BE2C (cell line): Measurements from ENCODE around the gene RAB14.

ENCODE experiments used
- DNase-seq: peaks from one replicate; pipeline ENCODE4 v3.0.0-alpha.2; 2020
- H3K27me3 ChIP-seq: fragments of 250-450 bp; sonication (Bioruptor Pico); 2 replicates; pipeline ENCODE4 v1.5.1; 2020; ENCODE audit warnings: mild to moderate bottlenecking
- H3K36me3 ChIP-seq: fragments of 250-450 bp; sonication (Bioruptor Pico); 2 replicates; pipeline ENCODE4 v1.5.1; 2020; ENCODE audit warnings: mild to moderate bottlenecking
- H3K4me1 ChIP-seq: fragments of 250-450 bp; sonication (Bioruptor Pico); 2 replicates; pipeline ENCODE4 v1.5.1; 2020
- H3K4me3 ChIP-seq: 2 replicates; pipeline ENCODE4 v1.5.1; 2011; ENCODE audit warnings: low read depth, low read length
- H3K9me3 ChIP-seq: fragments of 250-450 bp; sonication (Bioruptor Pico); 2 replicates; pipeline ENCODE4 v1.5.1; 2020
- CTCF ChIP-seq: IDR thresholded peaks from 2 replicates; pipeline ENCODE4 v1.5.1; 2012; ENCODE audit warnings: mild to moderate bottlenecking, low read depth, low read length

The RAB14 gene

GRCh38 chr9:121171236-121171635 lies 30.4 kb downstream of the RAB14 start:
- no peaks in the 10 kb centered on the region for H3K9me3 ChIP-seq
- DNase-seq: no peak
- no peaks in the 10 kb centered on the region for H3K27me3 ChIP-seq
- H3K36me3 ChIP-seq: peaks cover 69% of the 10 kb centered on the region
- no peaks in the 10 kb centered on the region for H3K4me1 ChIP-seq
- no peak overlapping the region for H3K4me3 ChIP-seq
- no peak for TF ChIP-seq CTCF

GRCh38 chr9:121169094-121169601 lies 32.5 kb downstream of the RAB14 start:
- no peaks in the 10 kb centered on the region for H3K4me1 ChIP-seq
- no peaks in the 10 kb centered on the region for H3K27me3 ChIP-seq
- peak; percentile 67 for TF ChIP-seq CTCF
- H3K36me3 ChIP-seq: peaks cover 59% of the 10 kb centered on the region
- peak; percentile 18 for DNase-seq
- no peak overlapping the region for H3K4me3 ChIP-seq
- no peaks in the 10 kb centered on the region for H3K9me3 ChIP-seq

GRCh38 chr9:121168052-121168451 lies 33.6 kb downstream of the RAB14 start:
- H3K4me3 ChIP-seq: no peak overlapping the region
- no peaks in the 10 kb centered on the region for H3K27me3 ChIP-seq
- H3K9me3 ChIP-seq: no peaks in the 10 kb centered on the region
- DNase-seq: no peak
- peaks cover 55% of the 10 kb centered on the region for H3K36me3 ChIP-seq
- H3K4me1 ChIP-seq: no peaks in the 10 kb centered on the region
- TF ChIP-seq CTCF: no peak

- no peaks in the 10 kb centered on the region for H3K27me3 ChIP-seq
- no peak for TF ChIP-seq CTCF
- DNase-seq: no peak
- H3K4me1 ChIP-seq: no peaks in the 10 kb centered on the region
- H3K4me3 ChIP-seq: no peak overlapping the region
- H3K36me3 ChIP-seq: peaks cover 50% of the 10 kb centered on the region
- H3K9me3 ChIP-seq: no peaks in the 10 kb centered on the region
These were observed 41.6 kb downstream of the RAB14 start for GRCh38 chr9:121160025-121160424.

GRCh38 chr9:121157939-121158338 lies 43.7 kb downstream of the RAB14 start:
- Histone ChIP-seq H3K36me3 (peaks cover 52% of the 10 kb centered on the region), H3K9me3 (no peaks in the 10 kb centered on the region), H3K27me3 (no peaks in the 10 kb centered on the region), H3K4me1 (no peaks in the 10 kb centered on the region), H3K4me3 (no peak overlapping the region)
- no peak for TF ChIP-seq CTCF
- DNase-seq: no peak

- Histone ChIP-seq H3K4me3 (no peak overlapping the region), H3K9me3 (no peaks in the 10 kb centered on the region), H3K27me3 (no peaks in the 10 kb centered on the region), H3K36me3 (peaks cover 48% of the 10 kb centered on the region), H3K4me1 (no peaks in the 10 kb centered on the region)
- TF ChIP-seq CTCF: no peak
- no peak for DNase-seq
These were observed 45.4 kb downstream of the RAB14 start for GRCh38 chr9:121156263-121156731.
